HG03196 (cell line): ENCODE measurements around the gene CABLES1.
A peak's percentile ranks its signal among the peaks of the same experiment; 100 is the strongest.
"Not testable (repeated sequence)": the region's sequence is repeated elsewhere in the genome, so short reads cannot be mapped to it uniquely, and the experiment has no call there.

Experiments
- ATAC-seq: cut with Tn5 transposase; IDR thresholded peaks from one replicate; pipeline ENCODE4 v1.9.1; 2021; ENCODE audit not compliant: unreplicated experiment

CABLES1 gene

GRCh38 chr18:23263551-23264235, 128.4 kb downstream of the CABLES1 start:
- ATAC-seq: no peak

- no peak for ATAC-seq
Observed at GRCh38 chr18:23265682-23266399, 130.6 kb downstream of the CABLES1 start.

GRCh38 chr18:23266717-23267446, 131.6 kb downstream of the CABLES1 start:
- peak; percentile 49 for ATAC-seq

GRCh38 chr18:23267447-23267776, 132.1 kb downstream of the CABLES1 start:
- no peak for ATAC-seq

- no peak for ATAC-seq
Observed at GRCh38 chr18:23268641-23269040, 133.4 kb downstream of the CABLES1 start.

GRCh38 chr18:23269068-23269467, 133.8 kb downstream of the CABLES1 start:
- not testable (repeated sequence) for ATAC-seq

GRCh38 chr18:23269928-23270327, 134.6 kb downstream of the CABLES1 start:
- ATAC-seq: no peak

- ATAC-seq: no peak
Observed at GRCh38 chr18:23270986-23271680, 135.8 kb downstream of the CABLES1 start.

GRCh38 chr18:23272498-23273232, 137.4 kb downstream of the CABLES1 start:
- ATAC-seq: no peak

- no peak for ATAC-seq
Observed at GRCh38 chr18:23273443-23273966, 138.2 kb downstream of the CABLES1 start.

GRCh38 chr18:23274638-23275482, 139.6 kb downstream of the CABLES1 start:
- ATAC-seq: no peak

GRCh38 chr18:23276451-23276850, 141.2 kb downstream of the CABLES1 start:
- ATAC-seq: no peak

- no peak for ATAC-seq
Observed at GRCh38 chr18:23277399-23277798, 142.1 kb downstream of the CABLES1 start.

- ATAC-seq: no peak
Observed at GRCh38 chr18:23279931-23280330, 144.6 kb downstream of the CABLES1 start.

- no peak for ATAC-seq
Observed at GRCh38 chr18:23280844-23281243, 145.6 kb downstream of the CABLES1 start.

- no peak for ATAC-seq
Observed at GRCh38 chr18:23281626-23282436, 146.5 kb downstream of the CABLES1 start.

GRCh38 chr18:23282437-23282781, 147.1 kb downstream of the CABLES1 start:
- ATAC-seq: no peak

GRCh38 chr18:23283916-23284430, 148.7 kb downstream of the CABLES1 start:
- ATAC-seq: peak; percentile 92

- ATAC-seq: peak; percentile 13
Observed at GRCh38 chr18:23284629-23285028, 149.3 kb downstream of the CABLES1 start.
